Memory B cell (primary cell): ENCODE data around the gene GPR158.
"Not testable (repeated sequence)": the region's sequence is repeated elsewhere in the genome, so short reads cannot be mapped to it uniquely, and the experiment has no call there.

Source experiments
- ATAC-seq: fragments of 150-1000 bp; cut with Tn5 transposase; 2 replicates; pipeline ENCODE4 v1.10.0; 2021; ENCODE audit warnings: low read depth, mild to moderate bottlenecking, moderate library complexity
- DNase-seq, 2 donors: peaks; one replicate each; pipeline ENCODE4 v3.0.0; 2022; ENCODE audit warnings: low spot score in 2 of 2
- H3K27ac Mint-ChIP-seq: one replicate; pipeline ENCODE4 v1.8.0; 2022; ENCODE audit warnings: mild to moderate bottlenecking, moderate library complexity, mixed read lengths
- H3K27me3 Mint-ChIP-seq: one replicate; pipeline ENCODE4 v1.8.0; 2022; ENCODE audit warnings: mixed read lengths
- H3K36me3 Mint-ChIP-seq: one replicate; pipeline ENCODE4 v1.8.0; 2022; ENCODE audit warnings: mild to moderate bottlenecking, mixed read lengths
- H3K4me1 Mint-ChIP-seq: one replicate; pipeline ENCODE4 v1.8.0; 2022; ENCODE audit warnings: mixed read lengths
- H3K4me3 Mint-ChIP-seq: one replicate; pipeline ENCODE4 v1.8.0; 2022; ENCODE audit warnings: mild to moderate bottlenecking, moderate library complexity, mixed read lengths
- H3K9me3 Mint-ChIP-seq: one replicate; pipeline ENCODE4 v1.8.0; 2022; ENCODE audit warnings: mixed read lengths

GPR158 gene

GRCh38 chr10:25382029-25382810, 207.4 kb downstream of the GPR158 start:
- H3K4me1 Mint-ChIP-seq, result no peaks in the 10 kb centered on the region
- peaks cover 3% of the 10 kb centered on the region for H3K9me3 Mint-ChIP-seq
- DNase-seq (no peak), ATAC-seq (no peak)
- no peak overlapping the region for H3K4me3 Mint-ChIP-seq
- H3K27ac Mint-ChIP-seq, result no peak overlapping the region
- H3K36me3 Mint-ChIP-seq, result no peaks in the 10 kb centered on the region
- H3K27me3 Mint-ChIP-seq, result no peaks in the 10 kb centered on the region

GRCh38 chr10:25382901-25383300, 208.1 kb downstream of the GPR158 start:
- H3K4me3 Mint-ChIP-seq, H3K36me3 Mint-ChIP-seq, H3K9me3 Mint-ChIP-seq, H3K27ac Mint-ChIP-seq, H3K4me1 Mint-ChIP-seq, H3K27me3 Mint-ChIP-seq, ATAC-seq, DNase-seq: not testable (repeated sequence)

GRCh38 chr10:25383686-25384085, 208.9 kb downstream of the GPR158 start:
- H3K27me3 Mint-ChIP-seq, result no peaks in the 10 kb centered on the region
- ATAC-seq (no peak), DNase-seq (no peak)
- no peaks in the 10 kb centered on the region for H3K36me3 Mint-ChIP-seq
- no peak overlapping the region for H3K27ac Mint-ChIP-seq
- H3K9me3 Mint-ChIP-seq, result peaks cover 3% of the 10 kb centered on the region
- H3K4me3 Mint-ChIP-seq, result no peak overlapping the region
- no peaks in the 10 kb centered on the region for H3K4me1 Mint-ChIP-seq

GRCh38 chr10:25384618-25385017, 209.8 kb downstream of the GPR158 start:
- Mint-ChIP-seq H3K4me1 (no peaks in the 10 kb centered on the region), H3K36me3 (no peaks in the 10 kb centered on the region), H3K27me3 (no peaks in the 10 kb centered on the region), H3K4me3 (no peak overlapping the region), H3K27ac (no peak overlapping the region), H3K9me3 (peaks cover 1% of the 10 kb centered on the region)
- no peak for DNase-seq
- no peak for ATAC-seq

GRCh38 chr10:25388188-25388861, 213.5 kb downstream of the GPR158 start:
- Mint-ChIP-seq H3K4me1 (no peaks in the 10 kb centered on the region), H3K27me3 (no peaks in the 10 kb centered on the region), H3K4me3 (no peak overlapping the region), H3K27ac (no peak overlapping the region), H3K9me3 (peaks cover 6% of the 10 kb centered on the region), H3K36me3 (no peaks in the 10 kb centered on the region)
- no peak for DNase-seq
- ATAC-seq, result no peak

GRCh38 chr10:25388862-25389206, 214.0 kb downstream of the GPR158 start:
- Mint-ChIP-seq H3K4me3 (no peak overlapping the region), H3K9me3 (peaks cover 6% of the 10 kb centered on the region)

GRCh38 chr10:25390733-25391132, 215.9 kb downstream of the GPR158 start:
- Mint-ChIP-seq H3K27ac (no peak overlapping the region), H3K36me3 (no peaks in the 10 kb centered on the region), H3K4me3 (no peak overlapping the region), H3K27me3 (no peaks in the 10 kb centered on the region), H3K9me3 (peaks cover 6% of the 10 kb centered on the region), H3K4me1 (no peaks in the 10 kb centered on the region)
- ATAC-seq (no peak), DNase-seq (no peak)

More at GRCh38 chr10:25388862-25389206, 214.0 kb downstream of the GPR158 start:
- no peaks in the 10 kb centered on the region for H3K27me3 Mint-ChIP-seq
- no peak overlapping the region for H3K27ac Mint-ChIP-seq
- ATAC-seq (no peak), DNase-seq (no peak)
- H3K4me1 Mint-ChIP-seq, result no peaks in the 10 kb centered on the region
- H3K36me3 Mint-ChIP-seq, result no peaks in the 10 kb centered on the region

GRCh38 chr10:25392132-25392531, 217.3 kb downstream of the GPR158 start:
- no peaks in the 10 kb centered on the region for H3K36me3 Mint-ChIP-seq
- ATAC-seq, result no peak
- peaks cover 5% of the 10 kb centered on the region for H3K9me3 Mint-ChIP-seq

GRCh38 chr10:25393621-25394020, 218.8 kb downstream of the GPR158 start:
- DNase-seq (no peak), ATAC-seq (no peak)
- peaks cover 5% of the 10 kb centered on the region for H3K9me3 Mint-ChIP-seq
- no peaks in the 10 kb centered on the region for H3K4me1 Mint-ChIP-seq
- H3K27ac Mint-ChIP-seq, result no peak overlapping the region
- H3K27me3 Mint-ChIP-seq, result no peaks in the 10 kb centered on the region
- no peak overlapping the region for H3K4me3 Mint-ChIP-seq
- no peaks in the 10 kb centered on the region for H3K36me3 Mint-ChIP-seq

More at GRCh38 chr10:25392132-25392531, 217.3 kb downstream of the GPR158 start:
- Mint-ChIP-seq H3K27ac (no peak overlapping the region), H3K4me3 (no peak overlapping the region), H3K4me1 (no peaks in the 10 kb centered on the region), H3K27me3 (no peaks in the 10 kb centered on the region)
- no peak for DNase-seq

GRCh38 chr10:25398680-25399079, 223.9 kb downstream of the GPR158 start:
- H3K4me3 Mint-ChIP-seq, result no peak overlapping the region
- H3K27ac Mint-ChIP-seq, result no peak overlapping the region
- DNase-seq (no peak), ATAC-seq (no peak)
- no peaks in the 10 kb centered on the region for H3K27me3 Mint-ChIP-seq
- no peaks in the 10 kb centered on the region for H3K9me3 Mint-ChIP-seq
- H3K4me1 Mint-ChIP-seq, result no peaks in the 10 kb centered on the region
- H3K36me3 Mint-ChIP-seq, result no peaks in the 10 kb centered on the region

GRCh38 chr10:25405871-25406270, 231.1 kb downstream of the GPR158 start:
- DNase-seq, result no peak
- Mint-ChIP-seq H3K4me1 (no peaks in the 10 kb centered on the region), H3K36me3 (no peaks in the 10 kb centered on the region), H3K4me3 (no peak overlapping the region), H3K9me3 (peaks cover 1% of the 10 kb centered on the region), H3K27ac (no peak overlapping the region), H3K27me3 (no peaks in the 10 kb centered on the region)
- no peak for ATAC-seq

GRCh38 chr10:25417611-25418010, 242.8 kb downstream of the GPR158 start:
- Mint-ChIP-seq H3K36me3 (no peaks in the 10 kb centered on the region), H3K9me3 (peaks cover 3% of the 10 kb centered on the region), H3K27ac (no peak overlapping the region), H3K4me1 (no peaks in the 10 kb centered on the region), H3K4me3 (no peak overlapping the region), H3K27me3 (no peaks in the 10 kb centered on the region)
- no peak for ATAC-seq
- DNase-seq, result no peak

GRCh38 chr10:25425776-25426175, 251.0 kb downstream of the GPR158 start:
- Mint-ChIP-seq H3K27me3 (no peaks in the 10 kb centered on the region), H3K4me1 (no peaks in the 10 kb centered on the region), H3K9me3 (peaks cover 3% of the 10 kb centered on the region), H3K27ac (no peak overlapping the region), H3K4me3 (no peak overlapping the region), H3K36me3 (no peaks in the 10 kb centered on the region)
- DNase-seq (no peak), ATAC-seq (no peak)

GRCh38 chr10:25436431-25436830, 261.6 kb downstream of the GPR158 start:
- H3K4me1 Mint-ChIP-seq, result no peaks in the 10 kb centered on the region
- no peak overlapping the region for H3K4me3 Mint-ChIP-seq
- no peak for ATAC-seq

GRCh38 chr10:25441270-25441669, 266.5 kb downstream of the GPR158 start:
- DNase-seq (no peak), ATAC-seq (no peak)
- Mint-ChIP-seq H3K4me1 (no peaks in the 10 kb centered on the region), H3K27ac (no peak overlapping the region), H3K9me3 (peaks cover 6% of the 10 kb centered on the region), H3K36me3 (no peaks in the 10 kb centered on the region), H3K27me3 (peaks cover 2% of the 10 kb centered on the region), H3K4me3 (no peak overlapping the region)

More at GRCh38 chr10:25436431-25436830, 261.6 kb downstream of the GPR158 start:
- Mint-ChIP-seq H3K27ac (no peak overlapping the region), H3K36me3 (no peaks in the 10 kb centered on the region), H3K27me3 (no peaks in the 10 kb centered on the region), H3K9me3 (peaks cover 4% of the 10 kb centered on the region)
- DNase-seq, result no peak
